Subcutaneous abdominal adipose tissue (tissue), 5 donors: ENCODE data around the gene ZBTB16.

Source experiments
- H3K27ac ChIP-seq: one replicate; pipeline ENCODE4 v1.7.0; 2013; ENCODE audit warnings: low read depth, mild to moderate bottlenecking, inconsistent platforms, low read length, moderate library complexity
- H3K27me3 ChIP-seq, 5 donors: one replicate each; pipeline ENCODE4 v1.7.0; 2013; ENCODE audit warnings: low read length in 5 of 5, inconsistent platforms in 1 of 5; ENCODE audit not compliant: control insufficient read depth in 5 of 5, insufficient read depth in 4 of 5
- H3K36me3 ChIP-seq, 5 donors: one replicate each; pipeline ENCODE4 v1.7.0; 2013; ENCODE audit warnings: low read length in 5 of 5; ENCODE audit not compliant: control insufficient read depth in 5 of 5, insufficient read depth in 5 of 5
- H3K4me1 ChIP-seq, 5 donors: one replicate each; pipeline ENCODE4 v1.7.0; 2013; ENCODE audit warnings: low read length in 5 of 5, mild to moderate bottlenecking in 3 of 5, moderate library complexity in 1 of 5; ENCODE audit not compliant: control insufficient read depth in 5 of 5, insufficient read depth in 5 of 5
- H3K4me3 ChIP-seq, 5 donors: one replicate each; pipeline ENCODE4 v1.7.0; 2013; ENCODE audit warnings: low read length in 5 of 5, low read depth in 1 of 5
- H3K9ac ChIP-seq, 5 donors: one replicate each; pipeline ENCODE4 v1.7.0; 2013; ENCODE audit warnings: low read length in 5 of 5, mild to moderate bottlenecking in 4 of 5, moderate library complexity in 3 of 5
- H3K9me3 ChIP-seq, 5 donors: one replicate each; pipeline ENCODE4 v1.7.0; 2013; ENCODE audit warnings: low read length in 5 of 5; ENCODE audit not compliant: control insufficient read depth in 5 of 5
- donor health status: healthy.
- donor health status: healthy.
- donor health status: healthy.
- donor health status: healthy.
- donor health status: healthy.

Gene ZBTB16

DNA sequence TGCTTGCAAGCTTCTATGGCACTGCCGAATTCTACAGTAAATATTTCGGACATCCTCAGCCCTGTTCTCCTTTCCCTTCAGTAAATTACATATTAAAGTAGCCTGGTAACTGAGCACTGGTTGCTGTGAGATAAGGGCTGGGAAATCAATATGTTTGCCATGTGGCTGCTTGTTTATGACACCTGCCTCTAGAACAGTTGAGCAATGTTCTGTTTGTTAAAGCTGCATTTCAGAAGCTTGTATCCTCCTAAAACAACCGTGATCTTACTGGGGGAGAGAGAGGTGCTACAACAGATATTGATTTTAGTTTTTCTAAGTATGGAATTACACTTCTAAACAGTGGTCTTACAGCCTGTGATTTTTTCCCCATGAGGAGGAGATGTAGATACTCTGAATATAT is 39.4 kb downstream of the ZBTB16 start:
- Histone ChIP-seq H3K27ac (no peak overlapping the region), H3K4me1 (peaks cover 6 to 74% (median 65%) of the 10 kb centered on the region in 5 donors), H3K9me3 (no peaks in the 10 kb centered on the region), H3K4me3 (no peak overlapping the region), H3K27me3 (no peaks in the 10 kb centered on the region), H3K9ac (no peak overlapping the region), H3K36me3 (peaks cover 0 to 4% (median 0%) of the 10 kb centered on the region in 5 donors)

- peaks cover 12 to 77% (median 72%) of the 10 kb centered on the region in 5 donors for H3K4me1 ChIP-seq
- H3K9me3 ChIP-seq = no peaks in the 10 kb centered on the region
- no peak overlapping the region for H3K9ac ChIP-seq
- H3K4me3 ChIP-seq = no peak overlapping the region
- no peak overlapping the region for H3K27ac ChIP-seq
- H3K36me3 ChIP-seq = peaks cover 0 to 4% (median under 1%) of the 10 kb centered on the region in 5 donors
- H3K27me3 ChIP-seq = no peaks in the 10 kb centered on the region
Measured at GRCh38 chr11:114099392-114100178, 40.1 kb downstream of the ZBTB16 start.

GRCh38 chr11:114102993-114103896 is 43.7 kb downstream of the ZBTB16 start:
- H3K27ac ChIP-seq = no peak overlapping the region
- peaks cover 0 to 6% (median 2%) of the 10 kb centered on the region in 5 donors for H3K36me3 ChIP-seq
- no peak overlapping the region for H3K4me3 ChIP-seq
- no peak overlapping the region for H3K9ac ChIP-seq
- no peaks in the 10 kb centered on the region for H3K9me3 ChIP-seq
- H3K4me1 ChIP-seq = peaks cover 11 to 75% (median 74%) of the 10 kb centered on the region in 5 donors
- no peaks in the 10 kb centered on the region for H3K27me3 ChIP-seq

- Histone ChIP-seq H3K9me3 (no peaks in the 10 kb centered on the region), H3K4me1 (peaks cover 6 to 80% (median 77%) of the 10 kb centered on the region in 5 donors), H3K9ac (no peak overlapping the region), H3K4me3 (no peak overlapping the region), H3K27me3 (no peaks in the 10 kb centered on the region), H3K36me3 (peaks cover 0 to 3% (median 2%) of the 10 kb centered on the region in 5 donors), H3K27ac (no peak overlapping the region)
Measured at GRCh38 chr11:114105611-114106010, 46.1 kb downstream of the ZBTB16 start.

GRCh38 chr11:114106047-114106446 is 46.5 kb downstream of the ZBTB16 start:
- Histone ChIP-seq H3K4me3 (no peak overlapping the region), H3K27me3 (no peaks in the 10 kb centered on the region), H3K9ac (no peak overlapping the region), H3K36me3 (peaks cover 0 to 3% (median 2%) of the 10 kb centered on the region in 5 donors), H3K9me3 (no peaks in the 10 kb centered on the region), H3K27ac (no peak overlapping the region), H3K4me1 (peaks cover 6 to 80% (median 76%) of the 10 kb centered on the region in 5 donors)

DNA sequence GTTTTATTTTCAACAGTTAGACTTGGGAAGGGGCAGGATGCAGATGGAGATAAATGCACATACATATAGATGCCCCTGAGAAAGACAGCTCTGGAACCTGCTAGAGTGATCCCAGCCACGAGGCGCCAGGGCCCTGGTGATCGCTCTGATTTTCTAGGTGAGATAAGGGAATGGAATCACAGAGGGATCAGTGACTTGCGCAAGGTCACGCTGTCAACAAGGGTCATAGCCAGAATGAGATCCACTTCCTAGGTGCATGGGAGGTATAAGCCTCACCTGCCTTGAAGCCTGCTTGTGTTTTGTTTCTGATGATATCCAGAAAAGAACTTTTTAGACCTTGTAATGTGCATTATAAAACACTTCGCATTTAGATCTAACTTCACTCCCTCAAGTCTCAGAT is 47.5 kb downstream of the ZBTB16 start:
- Histone ChIP-seq H3K4me1 (peaks cover 7 to 80% (median 78%) of the 10 kb centered on the region in 5 donors), H3K27ac (no peak overlapping the region), H3K27me3 (no peaks in the 10 kb centered on the region), H3K9ac (no peak overlapping the region), H3K9me3 (no peaks in the 10 kb centered on the region), H3K4me3 (no peak overlapping the region), H3K36me3 (peaks cover 0 to 3% (median 2%) of the 10 kb centered on the region in 5 donors)

- no peaks in the 10 kb centered on the region for H3K27me3 ChIP-seq
- H3K4me3 ChIP-seq = no peak overlapping the region
- no peaks in the 10 kb centered on the region for H3K9me3 ChIP-seq
- H3K4me1 ChIP-seq = peaks cover 7 to 80% (median 75%) of the 10 kb centered on the region in 5 donors
- no peak overlapping the region for H3K27ac ChIP-seq
- H3K9ac ChIP-seq = no peak overlapping the region
- H3K36me3 ChIP-seq = peaks cover 0 to 3% (median under 1%) of the 10 kb centered on the region in 5 donors
Measured at GRCh38 chr11:114108501-114109205, 49.1 kb downstream of the ZBTB16 start.

DNA sequence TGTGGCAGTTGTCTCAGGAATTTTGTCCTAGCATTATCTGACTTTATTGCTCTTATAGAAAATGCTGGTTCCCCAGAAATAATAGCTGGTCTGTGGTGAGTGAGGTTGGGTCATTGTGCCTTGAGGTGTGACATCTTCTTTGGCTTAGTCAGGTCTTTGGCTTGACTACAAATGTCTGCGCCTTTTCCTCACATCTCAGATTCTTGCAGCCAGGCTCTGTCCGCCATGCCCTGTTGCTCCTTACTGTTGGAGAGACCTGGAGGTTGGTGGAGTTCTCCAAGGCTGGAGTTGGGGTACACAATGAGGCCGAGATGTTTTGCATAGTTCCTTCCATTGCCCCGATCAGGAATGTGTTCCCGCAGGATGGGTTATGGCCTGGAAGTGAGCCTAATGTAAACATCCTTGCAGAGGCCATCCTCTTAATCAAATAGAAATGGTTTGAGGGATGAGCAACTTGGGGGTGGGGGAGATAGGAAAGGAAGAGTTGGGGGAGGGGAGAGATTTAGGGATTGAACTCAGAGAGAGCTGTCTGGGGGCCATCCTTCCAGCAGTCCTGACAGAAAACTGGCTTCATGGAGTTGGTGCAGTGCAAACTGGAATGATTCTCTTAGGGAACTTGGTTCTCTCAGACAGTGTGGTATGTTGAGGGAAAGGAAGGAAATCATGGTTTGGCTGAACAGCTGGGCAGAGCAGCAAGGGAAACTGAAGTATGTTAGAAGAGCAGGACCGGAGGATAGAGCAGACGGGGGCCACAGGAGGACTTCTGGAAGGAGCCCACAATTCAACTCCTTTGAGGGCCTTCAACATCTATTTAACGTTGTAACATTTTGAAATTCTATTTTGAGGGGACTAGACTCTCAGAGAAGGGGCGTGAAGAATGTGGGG is 49.9 kb downstream of the ZBTB16 start:
- Histone ChIP-seq H3K36me3 (peaks cover 0 to 3% (median 0%) of the 10 kb centered on the region in 5 donors), H3K27me3 (no peaks in the 10 kb centered on the region), H3K4me3 (no peak overlapping the region), H3K27ac (peak overlapping the region; percentile 82), H3K4me1 (peaks cover 2 to 72% (median 67%) of the 10 kb centered on the region in 5 donors), H3K9ac (peak overlapping the region in 1 of 5 donors; percentile 65), H3K9me3 (no peaks in the 10 kb centered on the region)

- Histone ChIP-seq H3K4me3 (no peak overlapping the region), H3K4me1 (peaks cover 1 to 65% (median 60%) of the 10 kb centered on the region in 5 donors), H3K27me3 (no peaks in the 10 kb centered on the region), H3K9ac (peak overlapping the region in 2 of 5 donors; percentile 16 to 65), H3K27ac (peak overlapping the region; percentile 82), H3K36me3 (peaks cover 0 to 2% (median 0%) of the 10 kb centered on the region in 5 donors), H3K9me3 (no peaks in the 10 kb centered on the region)
Measured at GRCh38 chr11:114110123-114110522, 50.6 kb downstream of the ZBTB16 start.
